NCI-H2171 (cell line): ENCODE results near the gene BABAM2.

Experiments
- DNase-seq: peaks from one replicate; lab custom pipeline; 2025; lab: John Stamatoyannopoulos, UW

The BABAM2 gene

DNA sequence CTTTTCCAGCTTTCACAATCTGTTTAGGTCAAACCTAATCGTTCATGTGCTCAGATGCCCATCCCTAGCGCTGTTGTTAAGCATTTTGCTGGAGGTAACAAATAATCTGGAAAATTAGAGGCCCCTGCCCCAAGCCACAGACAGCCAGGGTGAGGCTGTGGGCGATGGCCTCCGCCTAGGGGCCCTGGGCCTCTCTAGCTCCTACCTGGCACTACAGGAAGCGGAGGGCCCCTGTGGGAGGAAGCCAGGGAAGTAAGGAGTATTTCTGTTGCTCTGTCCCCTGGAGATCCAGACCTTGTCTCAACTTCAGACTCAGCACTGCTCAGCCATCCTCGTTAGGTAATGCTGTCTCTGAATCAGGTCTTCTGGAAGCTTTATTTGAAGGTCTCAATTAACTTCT is 489.7 kb downstream of the BABAM2 start:
- DNase-seq = no peak

DNA sequence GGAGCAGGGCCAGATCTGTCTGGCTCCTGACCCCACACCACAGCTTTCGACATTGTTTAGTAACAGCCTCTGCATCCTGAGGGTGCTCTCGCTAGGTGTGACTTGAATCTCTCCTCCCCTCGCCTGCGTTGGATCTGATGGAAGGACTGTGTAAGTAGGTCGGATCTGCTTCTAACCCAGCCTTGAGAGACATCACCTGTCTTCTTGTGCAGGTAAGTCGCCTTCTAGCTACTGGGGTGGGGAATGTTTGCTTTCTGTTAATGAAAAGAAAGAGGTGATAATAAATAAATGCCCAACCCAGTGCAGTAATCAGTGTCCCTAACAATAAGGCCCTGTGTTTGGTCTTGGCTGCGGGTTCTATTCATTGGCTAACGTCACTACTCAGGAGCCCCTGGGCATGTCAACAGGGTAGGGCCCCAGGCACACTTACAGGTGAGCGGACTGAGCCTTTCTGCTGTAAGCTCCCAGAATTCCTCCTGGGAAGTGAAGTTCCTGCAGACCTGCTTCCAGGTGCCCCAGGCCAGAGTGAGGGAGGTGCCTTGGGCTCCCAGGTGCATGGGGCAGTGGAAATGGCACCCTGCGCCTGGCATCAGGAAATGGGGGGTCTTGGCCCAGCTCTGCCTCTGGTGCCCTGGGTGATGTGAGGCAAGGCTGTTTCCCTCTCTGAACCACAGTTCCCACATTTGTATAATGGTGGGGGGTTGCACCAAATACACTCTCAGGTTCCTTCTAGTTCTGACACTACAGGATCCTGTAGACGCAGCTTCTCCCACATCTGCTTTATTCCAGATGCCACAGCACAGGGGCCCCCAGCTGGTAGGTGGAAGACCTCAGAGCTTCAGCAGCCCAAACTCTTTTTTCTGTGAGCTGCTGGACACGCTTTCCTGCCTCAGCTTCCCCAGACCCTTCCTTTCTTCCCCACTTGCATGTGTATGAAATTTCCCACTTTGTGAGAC is 491.0 kb downstream of the BABAM2 start:
- no peak for DNase-seq

DNA sequence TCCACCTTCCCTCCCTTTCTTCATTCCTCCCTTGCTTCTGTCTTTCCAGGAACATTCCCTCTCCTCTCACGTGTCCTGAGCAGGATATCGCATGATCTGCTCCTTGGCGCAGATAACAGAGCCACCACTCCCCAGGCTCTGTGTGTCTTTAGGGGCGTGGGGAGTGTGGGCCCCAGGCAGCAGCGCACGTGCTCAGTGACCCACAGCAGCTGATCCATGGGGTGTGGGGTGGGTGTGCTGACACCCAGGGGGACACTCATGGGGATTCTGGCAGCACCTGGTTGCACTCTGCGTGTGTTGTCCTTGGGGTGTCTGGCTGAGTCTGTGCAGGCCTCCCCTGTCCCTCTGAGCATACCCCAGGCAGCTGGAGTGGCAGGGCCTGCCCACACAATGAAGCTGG is 492.2 kb downstream of the BABAM2 start:
- no peak for DNase-seq

DNA sequence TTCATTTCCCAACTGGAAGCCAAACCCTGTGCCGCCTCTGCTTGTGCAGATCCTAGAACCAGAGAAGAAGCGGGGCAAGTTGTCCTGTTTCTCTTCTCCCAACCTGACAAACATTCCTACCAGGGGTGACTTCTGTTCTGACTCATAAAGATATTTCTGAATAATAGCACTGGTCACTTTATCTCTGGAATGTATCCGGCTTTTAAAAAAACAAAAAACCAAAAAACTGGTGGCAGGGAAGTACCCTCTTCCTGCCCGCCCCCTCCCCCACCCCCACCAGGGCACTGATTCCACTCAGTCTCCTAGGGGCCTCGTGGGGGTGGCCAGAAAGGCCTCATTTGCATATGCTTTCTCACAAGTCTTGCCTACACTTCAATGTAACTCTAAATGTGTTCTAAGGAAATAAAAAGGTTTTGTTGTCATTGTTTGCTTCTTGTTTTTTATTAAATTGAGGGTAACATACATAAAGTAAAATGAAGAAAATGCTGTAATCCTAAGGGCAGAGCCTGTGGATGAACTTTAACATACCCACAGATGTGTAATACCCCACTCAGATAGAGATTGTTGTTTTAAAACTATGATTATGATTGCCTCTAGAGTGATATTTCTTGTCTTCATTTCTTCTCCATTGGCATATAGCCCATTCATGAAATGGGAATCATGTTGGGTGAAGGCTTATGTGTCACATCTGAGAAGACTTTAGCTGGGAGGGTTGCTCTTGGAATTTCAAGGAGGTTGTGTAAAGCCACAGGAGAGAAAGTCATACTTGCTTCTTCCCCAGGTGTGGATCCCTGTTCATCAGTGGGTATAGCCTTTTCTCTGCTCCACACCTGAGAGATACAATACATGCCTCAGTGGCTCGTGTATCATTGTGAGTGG is 496.8 kb downstream of the BABAM2 start:
- no peak for DNase-seq
